PC-9 (cell line): ENCODE data around the gene C16orf86. TPM values are rescaled to one million over a fixed set of nuclear protein-coding genes. Genes with fewer than 3 reads are reported as not detected.

Experiments
- BruUV-seq: library from RNA; stranded (reverse); fragments of 400-500 nt; replicated peaks from 2 replicates; lab custom pipeline; 2021; lab: Mats Ljungman, UMichigan
- CTCF ChIA-PET: fragments of 300-600 bp; sonication (Branson Sonifier 250); formaldehyde crosslinking; loops from one replicate; lab custom pipeline; 2022; ENCODE audit warnings: antibody characterized with exemption; lab: Charles Lee
- POLR2A ChIA-PET: fragments of 300-600 bp; sonication (Branson Sonifier 250); formaldehyde crosslinking; loops from one replicate; lab custom pipeline; 2022; ENCODE audit warnings: antibody characterized with exemption; ENCODE audit not compliant: unreplicated experiment; lab: Charles Lee
- DNase-seq, 2 experiments: peaks; one replicate each; pipeline versions ENCODE4 v3.0.0 to v3.0.0-alpha.2; 2015 to 2022; ENCODE audit warnings: mixed read lengths in 1 of 2
- H2AFZ ChIP-seq: fragments of 200-600 bp; sonication (generic); 2 replicates; pipeline ENCODE4 v1.8.1; 2017; ENCODE audit warnings: antibody characterized with exemption
- H3F3A ChIP-seq: fragments of 200-600 bp; sonication (generic); 2 replicates; pipeline ENCODE4 v1.8.1; 2017; ENCODE audit warnings: antibody characterized with exemption, mild to moderate bottlenecking, low read depth; ENCODE audit not compliant: insufficient read depth
- H3K27ac ChIP-seq: fragments of 200-600 bp; sonication (generic); 2 replicates; pipeline ENCODE4 v1.6.1; 2016; ENCODE audit warnings: mixed run types
- H3K27me3 ChIP-seq: fragments of 200-600 bp; sonication (generic); 2 replicates; pipeline ENCODE4 v1.6.1; 2016; ENCODE audit warnings: low read depth, mixed run types; ENCODE audit not compliant: insufficient read depth
- H3K36me3 ChIP-seq: fragments of 200-600 bp; sonication (generic); 2 replicates; pipeline ENCODE4 v1.6.1; 2016; ENCODE audit warnings: low read depth, mixed run types
- H3K4me1 ChIP-seq: fragments of 200-600 bp; sonication (generic); replicated peaks from 2 replicates; pipeline ENCODE4 v1.6.1; 2016; ENCODE audit warnings: mixed run types; ENCODE audit not compliant: insufficient read depth
- H3K4me2 ChIP-seq: fragments of 200-600 bp; sonication (generic); 2 replicates; pipeline ENCODE4 v1.6.1; 2017; ENCODE audit warnings: mixed run types
- H3K4me3 ChIP-seq: fragments of 200-600 bp; sonication (generic); 2 replicates; pipeline ENCODE4 v1.6.1; 2016; ENCODE audit warnings: mixed run types
- H3K79me2 ChIP-seq: fragments of 200-600 bp; sonication (generic); 2 replicates; pipeline ENCODE4 v1.6.1; 2017; ENCODE audit warnings: low read depth, mixed run types
- H3K9me2 ChIP-seq: fragments of 200-600 bp; sonication (generic); 2 replicates; pipeline ENCODE4 v1.8.1; 2017; ENCODE audit warnings: mild to moderate bottlenecking; ENCODE audit not compliant: insufficient read depth
- H3K9me3 ChIP-seq: fragments of 200-600 bp; sonication (generic); 2 replicates; pipeline ENCODE4 v1.8.1; 2016; ENCODE audit warnings: low read depth; ENCODE audit not compliant: insufficient read depth
- H4K20me1 ChIP-seq: fragments of 200-600 bp; sonication (generic); 2 replicates; pipeline ENCODE4 v1.8.1; 2017; ENCODE audit not compliant: insufficient read depth
- CTCF ChIP-seq: fragments of 200-600 bp; sonication (generic); conservative IDR thresholded peaks from 2 replicates; pipeline ENCODE4 v1.6.1; 2017; ENCODE audit warnings: mixed run types, antibody characterized with exemption, mild to moderate bottlenecking, moderate library complexity
- EZH2 ChIP-seq: fragments of 200-600 bp; sonication (generic); IDR thresholded peaks from 2 replicates; pipeline ENCODE4 v1.8.0; 2017; ENCODE audit warnings: antibody characterized with exemption, low read depth
- intact Hi-C: fragments of 100-400 bp; cut with micrococcal nuclease; formaldehyde crosslinking; loops from one replicate; pipeline ENCODE4 v1.10.0; 2022; ENCODE audit not compliant: unreplicated experiment
- total RNA-seq: library from RNA; stranded (reverse); gene quantifications from 2 replicates; pipeline ENCODE4 v1.2.3, GENCODE V29; 2021

C16orf86 gene
- total RNA-seq, 1 experiment from 2014 or later, result 0.46 TPM

DNA sequence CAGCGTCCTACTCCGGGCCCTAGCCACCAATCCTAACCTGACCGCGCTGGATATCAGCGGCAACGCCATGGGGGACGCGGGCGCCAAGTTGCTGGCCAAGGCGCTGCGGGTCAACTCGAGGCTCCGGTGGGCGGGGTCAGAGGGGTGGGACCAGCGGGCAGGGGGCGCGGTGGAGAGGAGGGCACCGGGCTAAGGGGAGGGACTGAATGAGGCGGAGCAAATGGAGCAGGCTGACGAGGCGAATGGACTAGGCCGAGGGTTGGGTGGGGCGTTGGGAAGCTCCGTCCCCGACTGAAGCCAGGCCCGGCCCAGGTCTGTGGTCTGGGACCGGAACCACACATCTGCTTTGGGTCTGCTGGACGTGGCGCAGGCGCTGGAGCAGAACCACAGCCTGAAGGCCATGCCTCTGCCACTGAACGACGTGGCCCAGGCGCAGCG lies 17.1 kb upstream of the C16orf86 start:
- Histone ChIP-seq H3K4me3 (no peak overlapping the region), H3K36me3 (no peaks in the 10 kb centered on the region), H3K4me1 (0 out of 2 replicates have a peak, but pooled peaks cover 5% of the 10 kb centered on the region), H3K9me2 (no peaks in the 10 kb centered on the region), H4K20me1 (no peaks in the 10 kb centered on the region), H2AFZ (no peak overlapping the region), H3K27ac (no peak overlapping the region), H3K27me3 (peaks cover 38% of the 10 kb centered on the region), H3F3A (no peaks in the 10 kb centered on the region), H3K9me3 (no peaks in the 10 kb centered on the region), H3K79me2 (no peaks in the 10 kb centered on the region), H3K4me2 (no peak overlapping the region)
- TF ChIP-seq EZH2, result no peak
- no peak for TF ChIP-seq CTCF
- CTCF ChIA-PET, result no interaction called here
- POLR2A ChIA-PET, result no interaction called here
- no peak for DNase-seq
- no TSS peak for BruUV-seq
- intact Hi-C loops, result no loop called here

DNA sequence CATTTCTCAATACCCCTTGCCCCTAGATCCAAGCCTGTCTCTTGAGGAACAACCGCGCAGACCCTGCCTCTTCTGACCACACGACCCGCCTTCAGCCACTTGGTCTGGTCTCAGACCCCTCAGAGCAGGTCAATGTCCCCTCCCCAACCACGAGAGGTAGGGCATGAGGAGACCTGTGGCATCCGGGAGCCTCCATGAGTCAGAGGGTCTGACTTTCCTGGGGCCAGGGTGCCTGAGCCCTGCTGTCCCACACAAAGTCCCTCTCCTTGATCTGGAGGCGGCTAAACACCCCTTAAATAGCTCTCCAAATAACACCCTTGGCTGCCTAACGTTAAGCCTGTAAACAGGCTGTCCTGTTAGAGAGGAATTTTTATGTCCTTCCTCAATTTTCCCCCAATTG lies 16.6 kb upstream of the C16orf86 start:
- intact Hi-C loops, result no loop called here
- Histone ChIP-seq H3K4me1 (0 out of 2 replicates have a peak, but pooled peaks cover 5% of the 10 kb centered on the region), H3K27ac (no peak overlapping the region), H3K79me2 (no peaks in the 10 kb centered on the region), H4K20me1 (no peaks in the 10 kb centered on the region), H3K4me3 (no peak overlapping the region), H3K9me3 (no peaks in the 10 kb centered on the region), H3K4me2 (no peak overlapping the region), H3F3A (no peaks in the 10 kb centered on the region), H3K27me3 (peaks cover 38% of the 10 kb centered on the region), H3K36me3 (no peaks in the 10 kb centered on the region), H2AFZ (no peak overlapping the region), H3K9me2 (no peaks in the 10 kb centered on the region)
- TF ChIP-seq CTCF (no peak), EZH2 (no peak)
- no peak for DNase-seq
- BruUV-seq, result no TSS peak
- CTCF ChIA-PET, result no interaction called here
- POLR2A ChIA-PET, result no interaction called here

GRCh38 chr16:67651039-67651438 lies 15.6 kb upstream of the C16orf86 start:
- no TSS peak for BruUV-seq
- ChIA-PET POLR2A (interaction anchor here (0.6 to 0.9 kb wide), 2 partner anchors 9 to 170 kb away, joined by 4 read pairs; partner anchors contain the start of genes ACD and ATP6V0D1), CTCF (no interaction called here)
- intact Hi-C loops, result no loop called here
- H3F3A ChIP-seq, result no peaks in the 10 kb centered on the region
- H3K27ac ChIP-seq, result no peak overlapping the region
- H3K9me2 ChIP-seq, result no peaks in the 10 kb centered on the region
- H3K9me3 ChIP-seq, result no peaks in the 10 kb centered on the region
- no peaks in the 10 kb centered on the region for H4K20me1 ChIP-seq
- H3K4me2 ChIP-seq, result no peak overlapping the region
- DNase-seq, result no peak
- no peak for TF ChIP-seq EZH2
- no peak for TF ChIP-seq CTCF
- no peaks in the 10 kb centered on the region for H3K36me3 ChIP-seq
- no peak overlapping the region for H3K4me3 ChIP-seq
- 0 out of 2 replicates have a peak, but pooled peaks cover 5% of the 10 kb centered on the region for H3K4me1 ChIP-seq
- H3K27me3 ChIP-seq, result peaks cover 38% of the 10 kb centered on the region
- no peak overlapping the region for H2AFZ ChIP-seq
- no peaks in the 10 kb centered on the region for H3K79me2 ChIP-seq
